H1 (cell line): ENCODE results near the gene PIK3CA. TPM values are rescaled to one million over a fixed set of nuclear protein-coding genes. Genes with fewer than 3 reads are reported as not detected.
"Not testable (repeated sequence)": the region's sequence is repeated elsewhere in the genome, so short reads cannot be mapped to it uniquely, and the experiment has no call there.

Source experiments
- CTCF ChIA-PET: fragments of 300-600 bp; sonication (Branson Sonifier 250); formaldehyde crosslinking; loops from one replicate; lab custom pipeline; 2021; ENCODE audit not compliant: partially characterized antibody; lab: Charles Lee
- POLR2A ChIA-PET: fragments of 300-600 bp; sonication (Branson Sonifier 250); formaldehyde crosslinking; loops from one replicate; lab custom pipeline; 2021; ENCODE audit warnings: inconsistent platforms; ENCODE audit not compliant: partially characterized antibody; lab: Charles Lee
- DNase-seq, 2 experiments: peaks; one replicate each; pipeline versions ENCODE4 v3.0.0 to v3.0.0-alpha.2; 2010 to 2022; ENCODE audit warnings: low spot score in 2 of 2, low read depth in 1 of 2, mixed read lengths in 1 of 2
- FAIRE-seq: peaks from 2 replicates; lab custom pipeline; 2011; peaks lifted over from hg19 to GRCh38; lab: Jason Lieb, UNC
- H2AFZ ChIP-seq: 2 replicates; pipeline ENCODE4 v1.8.1; 2012; ENCODE audit warnings: low read length, inconsistent platforms
- H2AK5ac ChIP-seq: 2 replicates; pipeline ENCODE4 v1.6.1; 2013; ENCODE audit warnings: low read depth, low read length
- H2BK120ac ChIP-seq: replicated peaks from 2 replicates; pipeline ENCODE3; 2013; ENCODE audit warnings: low read depth, low read length, inconsistent platforms
- H2BK12ac ChIP-seq: 2 replicates; pipeline ENCODE4 v1.6.1; 2013; ENCODE audit warnings: low read depth, low read length
- H2BK15ac ChIP-seq: 2 replicates; pipeline ENCODE4 v1.6.1; 2013; ENCODE audit warnings: low read length
- H2BK20ac ChIP-seq: 2 replicates; pipeline ENCODE4 v1.6.1; 2013; ENCODE audit warnings: low read length
- H2BK5ac ChIP-seq: 2 replicates; pipeline ENCODE4 v1.6.1; 2013; ENCODE audit warnings: low read depth, low read length
- H3K14ac ChIP-seq: 2 replicates; pipeline ENCODE4 v1.6.1; 2013; ENCODE audit warnings: inconsistent platforms; ENCODE audit not compliant: insufficient read length
- H3K18ac ChIP-seq: 2 replicates; pipeline ENCODE4 v1.6.1; 2013; ENCODE audit warnings: low read length; ENCODE audit errors: extremely low read depth
- H3K23ac ChIP-seq: 2 replicates; pipeline ENCODE4 v1.6.1; 2013; ENCODE audit warnings: inconsistent platforms; ENCODE audit not compliant: insufficient read length
- H3K23me2 ChIP-seq: 2 replicates; pipeline ENCODE4 v1.6.1; 2013; ENCODE audit warnings: low read depth, low read length
- H3K27ac ChIP-seq: 2 replicates; pipeline ENCODE4 v1.6.1; 2011; ENCODE audit warnings: low read depth, low read length, inconsistent platforms
- H3K27me3 ChIP-seq, 4 experiments: replicated peaks in 1 of 4; 1 replicate in 1 of 4; 2 replicates in 3 of 4; pipeline versions ENCODE4 v1.6.1 to v1.8.1; 2011 to 2013; ENCODE audit warnings: low read length in 3 of 4, mild to moderate bottlenecking in 3 of 4, inconsistent platforms in 2 of 4, mixed read lengths in 2 of 4, moderate library complexity in 1 of 4; ENCODE audit not compliant: control insufficient read depth in 3 of 4, insufficient read depth in 3 of 4; ENCODE audit errors: extremely low read depth in 1 of 4
- H3K36me3 ChIP-seq, 4 experiments: 2 replicates each; pipeline versions ENCODE4 v1.6.1 to v1.8.1; 2011 to 2013; ENCODE audit warnings: mild to moderate bottlenecking in 4 of 4, low read length in 3 of 4, moderate library complexity in 2 of 4, control low read depth in 1 of 4, inconsistent platforms in 1 of 4; ENCODE audit not compliant: insufficient read depth in 4 of 4, control insufficient read depth in 2 of 4
- H3K4ac ChIP-seq: replicated peaks from 2 replicates; pipeline ENCODE3; 2013; ENCODE audit warnings: low read length, low read depth, mixed read lengths, inconsistent platforms; ENCODE audit not compliant: insufficient read length
- H3K4me1 ChIP-seq, 4 experiments: replicated peaks in 1 of 4; 1 replicate in 1 of 4; 2 replicates in 3 of 4; pipeline versions ENCODE4 v1.6.1 to v1.8.1; 2011 to 2013; ENCODE audit warnings: low read length in 3 of 4, inconsistent platforms in 2 of 4, mixed read lengths in 1 of 4; ENCODE audit not compliant: insufficient read depth in 4 of 4, control insufficient read depth in 3 of 4
- H3K4me2 ChIP-seq, 2 experiments: 2 replicates each; pipeline versions ENCODE4 v1.6.1 to v1.8.1; 2011 to 2013; ENCODE audit warnings: low read depth in 2 of 2, low read length in 2 of 2, control low read depth in 1 of 2, inconsistent platforms in 1 of 2, mild to moderate bottlenecking in 1 of 2; ENCODE audit not compliant: insufficient read depth in 1 of 2
- H3K4me3 ChIP-seq, 4 experiments: fragments of 200-600, 300-600 bp in 1 of 4; sonication (generic), shearing (Covaris generic), sonication (Bioruptor Twin) in 1 of 4; 2 replicates each; pipeline versions ENCODE4 v1.5.1 to v1.8.1; 2011 to 2016; ENCODE audit warnings: low read length in 4 of 4, low read depth in 3 of 4, control low read depth in 2 of 4, inconsistent platforms in 2 of 4, mild to moderate bottlenecking in 2 of 4, mixed read lengths in 1 of 4, moderate library complexity in 1 of 4; ENCODE audit not compliant: insufficient read depth in 2 of 4; ENCODE audit errors: extremely low read depth in 1 of 4
- H3K56ac ChIP-seq: replicated peaks from 2 replicates; pipeline ENCODE3; 2013; ENCODE audit warnings: low read depth, mild to moderate bottlenecking, mixed read lengths, low read length, inconsistent platforms; ENCODE audit not compliant: insufficient read length
- H3K79me1 ChIP-seq: 2 replicates; pipeline ENCODE4 v1.6.1; 2013; ENCODE audit warnings: low read depth, low read length, control low read depth
- H3K79me2 ChIP-seq, 2 experiments: 2 replicates each; pipeline versions ENCODE4 v1.6.1 to v1.8.1; 2012 to 2013; ENCODE audit warnings: low read length in 2 of 2, mild to moderate bottlenecking in 2 of 2, inconsistent platforms in 1 of 2; ENCODE audit not compliant: insufficient read depth in 2 of 2, control insufficient read depth in 1 of 2
- H3K9ac ChIP-seq, 4 experiments: replicated peaks in 1 of 4; 1 replicate in 1 of 4; 2 replicates in 3 of 4; pipeline versions ENCODE4 v1.6.1 to v1.8.1; 2011 to 2013; ENCODE audit warnings: low read depth in 3 of 4, low read length in 3 of 4, control low read depth in 2 of 4, mild to moderate bottlenecking in 2 of 4, moderate library complexity in 2 of 4, inconsistent platforms in 1 of 4; ENCODE audit errors: extremely low read depth in 1 of 4
- H3K9me3 ChIP-seq, 2 experiments: 2 replicates each; pipeline versions ENCODE4 v1.6.1 to v1.8.1; 2012 to 2013; ENCODE audit warnings: mild to moderate bottlenecking in 2 of 2, moderate library complexity in 2 of 2, control low read depth in 1 of 2, inconsistent platforms in 1 of 2, low read depth in 1 of 2, low read length in 1 of 2, mixed read lengths in 1 of 2; ENCODE audit not compliant: insufficient read depth in 2 of 2
- H4K20me1 ChIP-seq, 2 experiments: replicated peaks in 1 of 2; 2 replicates each; pipeline versions ENCODE3 to v1.8.1; 2011 to 2013; ENCODE audit warnings: inconsistent platforms in 2 of 2, low read length in 2 of 2, mild to moderate bottlenecking in 1 of 2; ENCODE audit not compliant: insufficient read depth in 2 of 2, control insufficient read depth in 1 of 2
- H4K5ac ChIP-seq: 2 replicates; pipeline ENCODE4 v1.6.1; 2013; ENCODE audit warnings: low read length, low read depth, mixed read lengths, inconsistent platforms; ENCODE audit not compliant: insufficient read length
- H4K8ac ChIP-seq: 2 replicates; pipeline ENCODE4 v1.8.0; 2013; ENCODE audit warnings: mild to moderate bottlenecking, moderate library complexity, low read length, inconsistent platforms; ENCODE audit not compliant: insufficient read depth; ENCODE audit errors: extremely low read depth
- H4K91ac ChIP-seq: replicated peaks from 2 replicates; pipeline ENCODE3; 2013; ENCODE audit warnings: low read length, mixed read lengths, inconsistent platforms; ENCODE audit not compliant: insufficient read length
- WGBS, 2 experiments: shearing (Covaris generic) in 1 of 2; methylation state at CpG; one replicate each; pipeline versions ENCODE4 v1.1.6 to v1.1.7; 2013 to 2015; ENCODE audit warnings: low lambda C conversion rate in 2 of 2, mixed read lengths in 2 of 2, inconsistent platforms in 1 of 2, low coverage in 1 of 2, missing lambda C conversion rate in 1 of 2; ENCODE audit not compliant: insufficient replicate concordance in 2 of 2, insufficient coverage in 1 of 2, insufficient read length in 1 of 2; ENCODE audit errors: extremely low coverage in 1 of 2, missing lambda C conversion rate in 1 of 2; 5-methylcytosine and 5-hydroxymethylcytosine counted together
- polyA plus RNA-seq, 7 experiments: library from polyadenylated mRNA; depleted of rRNA in 3 of 7; stranded (reverse) in 5 of 7; unstranded in 2 of 7; fragments of >200 nt in 5 of 7; fragments of 200-250 nt in 2 of 7; gene quantifications; 1 replicate in 5 of 7; 2 replicates in 1 of 7; 4 replicates in 1 of 7; pipeline versions ENCODE4 v1.2.1 to v1.2.3, GENCODE V29; 2011 to 2013; ENCODE audit warnings: missing spikeins in 2 of 7, mixed read lengths in 2 of 7
- total RNA-seq: library from RNA; stranded (reverse); fragmentation: NEBNext Ultra II Directional; extraction: Animal tissue kit (Norgen Biotek cat#: 25700); gene quantifications from 2 replicates; pipeline ENCODE4 v1.2.1, GENCODE V29; 2021

Gene PIK3CA
- total and polyA plus RNA-seq, 2 of the 8 experiments (the other 6 are each of a cell fraction or from before 2014, with no cell fraction given), result 1.6 to 11.3 TPM

DNA sequence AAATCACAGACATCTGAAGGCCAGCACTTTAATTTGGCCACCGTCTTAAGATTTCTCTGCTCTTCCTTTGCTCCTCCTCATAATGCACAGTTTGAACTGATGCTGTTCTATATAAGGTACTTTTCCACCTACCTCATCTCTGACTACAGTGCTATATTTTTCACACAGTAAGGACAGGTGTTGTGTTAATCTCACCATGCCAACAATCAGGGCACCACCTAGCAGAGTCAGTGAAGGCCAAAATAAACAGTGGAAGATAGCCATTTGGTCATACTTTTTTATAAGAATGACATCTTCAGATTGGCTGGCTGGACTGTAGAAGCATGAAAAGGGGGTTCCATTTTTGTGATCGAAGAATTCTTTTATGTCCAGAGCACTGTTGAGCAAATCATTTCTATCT, 94.7 kb downstream of the PIK3CA start:
- POLR2A ChIA-PET, FAIRE-seq, H3K4me1 ChIP-seq, H3K4ac ChIP-seq, H3K23me2 ChIP-seq, H2AK5ac ChIP-seq, H2BK12ac ChIP-seq, H3K14ac ChIP-seq, H3K79me2 ChIP-seq, H3K36me3 ChIP-seq, H2BK20ac ChIP-seq, H3K4me2 ChIP-seq, H4K20me1 ChIP-seq, H3K9ac ChIP-seq, H4K91ac ChIP-seq, DNase-seq, H4K8ac ChIP-seq, H3K27ac ChIP-seq, H3K18ac ChIP-seq, H4K5ac ChIP-seq, H3K23ac ChIP-seq, H3K9me3 ChIP-seq, H3K56ac ChIP-seq, H3K27me3 ChIP-seq, H2AFZ ChIP-seq, H3K79me1 ChIP-seq, CTCF ChIA-PET, H3K4me3 ChIP-seq, H2BK5ac ChIP-seq, H2BK15ac ChIP-seq, H2BK120ac ChIP-seq: not testable (repeated sequence)
- WGBS, 2 experiments, result 100% methylated on average over 1 of the region's 2 CpGs; no CpG with 5 or more reads in 1 of the 2 experiments
